Activated naive CD4-positive, alpha-beta T cell treated with anti-CD3 and anti-CD28 coated beads, Interleukin-2, amount 50 U/mL, for 16 hours (primary cell): ENCODE measurements around the gene RANGRF.

ENCODE experiments used
- DNase-seq: peaks from one replicate; pipeline ENCODE4 v3.0.0-alpha.2; 2020

The RANGRF gene

GRCh38 chr17:8314797-8315763 is 26.6 kb downstream of the RANGRF start:
- DNase-seq, result no peak

DNA sequence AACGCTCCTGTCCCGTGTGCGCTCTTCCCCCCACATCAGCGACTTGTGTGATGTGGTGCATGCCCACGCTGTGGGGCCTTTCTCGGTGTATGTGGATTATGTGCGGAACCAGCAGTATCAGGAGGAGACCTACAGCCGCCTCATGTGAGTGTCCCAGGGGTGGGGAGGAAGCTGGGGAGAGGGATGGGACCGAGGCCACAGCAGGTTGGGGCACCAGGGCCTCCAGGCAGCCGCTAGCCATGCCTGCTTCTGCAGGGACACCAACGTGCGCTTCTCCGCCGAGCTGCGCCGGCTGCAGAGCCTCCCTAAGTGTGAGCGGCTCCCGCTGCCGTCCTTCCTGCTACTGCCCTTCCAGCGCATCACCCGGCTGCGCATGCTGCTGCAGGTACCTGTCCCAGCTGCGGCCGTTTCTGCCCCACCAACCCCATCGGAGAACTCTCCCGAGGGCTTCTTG is 27.3 kb downstream of the RANGRF start:
- DNase-seq, result no peak

GRCh38 chr17:8318010-8318935 is 29.8 kb downstream of the RANGRF start:
- no peak for DNase-seq

DNA sequence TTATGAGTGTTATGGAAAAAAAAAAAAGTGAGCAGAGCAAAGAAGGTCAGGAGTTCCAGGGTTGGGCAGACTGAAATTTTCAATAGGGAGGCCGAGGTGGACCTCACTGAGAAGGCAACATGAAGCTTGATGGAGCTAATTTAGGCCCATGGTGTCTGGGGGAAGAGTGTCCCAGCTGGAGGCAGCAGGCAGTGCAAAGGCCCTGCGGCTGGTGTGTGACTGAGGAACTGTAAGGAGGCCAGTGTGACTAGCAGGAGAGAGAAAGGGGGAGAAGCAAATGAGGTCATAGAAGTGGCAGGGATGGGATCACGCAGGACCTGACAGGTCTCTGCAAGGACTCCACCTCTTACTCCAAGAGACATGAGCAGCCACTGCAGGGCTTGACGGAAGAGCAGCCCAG is 31.8 kb downstream of the RANGRF start:
- DNase-seq, result no peak

- no peak for DNase-seq
Measured at GRCh38 chr17:8320990-8321389, 32.5 kb downstream of the RANGRF start.

GRCh38 chr17:8322061-8322460 is 33.6 kb downstream of the RANGRF start:
- DNase-seq, result no peak

GRCh38 chr17:8324132-8324531 is 35.7 kb downstream of the RANGRF start:
- no peak for DNase-seq

DNA sequence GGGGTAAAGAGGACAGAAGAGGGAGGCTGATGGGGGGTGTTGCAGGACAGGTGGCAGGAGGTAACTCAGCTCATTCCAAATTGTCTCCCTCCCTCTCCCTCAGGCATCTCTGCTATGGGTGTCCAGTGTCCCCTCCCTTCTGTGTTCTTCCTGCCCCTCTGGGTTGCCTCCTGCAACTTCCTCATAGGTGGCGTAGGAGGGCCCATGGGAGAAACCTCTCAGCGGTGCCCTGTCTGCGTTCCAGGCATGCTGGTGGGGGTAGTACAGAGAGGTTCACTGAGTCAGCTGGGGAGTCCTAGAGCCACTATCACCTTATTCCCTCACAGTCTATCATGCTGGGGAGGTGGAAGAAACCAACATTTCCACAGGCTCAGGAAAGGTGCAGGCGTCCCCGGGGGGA is 36.5 kb downstream of the RANGRF start:
- no peak for DNase-seq

DNA sequence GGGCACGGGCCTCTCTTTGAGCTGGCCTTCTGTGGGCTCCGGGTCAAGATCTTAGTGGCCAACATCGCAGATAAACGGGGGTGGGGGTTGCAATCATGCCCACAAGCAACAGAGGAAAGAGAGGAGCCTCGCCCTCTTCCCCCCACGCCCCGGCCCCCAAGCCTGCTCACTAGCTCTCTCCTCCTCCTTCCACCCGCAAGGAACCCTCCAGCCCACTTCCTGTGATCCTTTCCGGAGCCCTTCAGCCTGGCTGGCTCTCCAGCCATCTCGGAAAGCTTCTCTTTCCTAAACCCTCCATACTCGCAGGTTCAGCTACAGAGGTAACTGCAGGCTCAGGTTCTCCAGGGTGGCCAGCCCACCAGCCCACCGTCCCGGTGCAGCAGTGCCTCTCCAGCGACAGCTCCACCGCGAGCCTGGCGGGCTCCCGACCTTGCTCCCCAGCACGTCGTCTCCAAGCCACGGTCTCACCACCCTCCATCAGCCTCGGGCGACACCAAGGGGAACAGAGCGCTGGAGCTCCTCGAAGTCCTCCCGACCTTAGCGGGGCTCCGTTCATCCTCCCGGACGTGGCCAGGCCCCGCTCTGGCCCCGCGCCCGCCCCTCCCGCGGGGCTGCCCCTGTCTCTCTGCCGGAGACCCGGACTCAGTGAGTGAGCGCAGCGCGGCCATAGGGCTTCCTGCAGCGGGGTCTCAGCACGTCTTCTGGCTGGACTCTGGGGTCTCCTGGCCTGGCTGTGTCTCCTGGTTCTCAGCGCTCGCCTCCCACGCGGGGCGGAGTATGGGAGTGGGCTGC is 38.2 kb downstream of the RANGRF start:
- peak; percentile 27 for DNase-seq

DNA sequence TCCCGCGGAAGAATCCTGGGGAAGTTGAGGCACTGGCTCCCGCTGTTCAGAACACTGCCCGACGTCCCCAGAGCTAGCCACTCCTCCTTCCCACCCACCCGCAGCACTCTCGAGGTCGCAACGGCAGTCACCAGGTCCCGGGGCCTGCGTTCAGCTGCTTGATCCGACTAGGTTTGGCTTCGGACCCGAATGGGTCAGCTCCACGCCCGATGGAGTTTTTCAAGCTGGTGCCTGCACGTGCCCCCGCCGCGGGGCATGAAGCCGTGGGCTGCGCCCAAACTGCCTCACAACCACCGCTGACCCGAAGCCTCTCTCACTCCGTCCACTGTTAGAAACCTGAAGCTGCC is 38.8 kb downstream of the RANGRF start:
- DNase-seq, result no peak

DNA sequence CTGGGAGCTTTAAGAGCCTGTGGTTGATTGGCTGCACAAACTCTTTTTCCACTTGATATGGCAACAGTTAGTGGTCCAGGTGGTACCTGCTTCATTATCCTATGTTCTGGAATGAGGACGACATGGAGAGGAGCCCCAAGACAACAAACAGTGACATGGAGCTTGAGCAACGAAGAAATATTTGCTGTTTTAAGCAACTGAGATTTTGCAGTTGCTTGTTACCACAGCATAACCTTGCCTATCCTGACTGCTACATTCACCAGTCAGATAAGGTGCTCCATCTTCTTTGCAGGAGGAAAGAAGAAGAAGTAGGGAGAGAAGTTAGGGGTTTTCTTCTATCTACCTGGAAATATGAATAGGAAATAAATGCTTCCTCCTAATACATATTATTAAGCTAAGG is 43.7 kb downstream of the RANGRF start:
- DNase-seq, result no peak

GRCh38 chr17:8332688-8333087 is 44.2 kb downstream of the RANGRF start:
- DNase-seq, result no peak

DNA sequence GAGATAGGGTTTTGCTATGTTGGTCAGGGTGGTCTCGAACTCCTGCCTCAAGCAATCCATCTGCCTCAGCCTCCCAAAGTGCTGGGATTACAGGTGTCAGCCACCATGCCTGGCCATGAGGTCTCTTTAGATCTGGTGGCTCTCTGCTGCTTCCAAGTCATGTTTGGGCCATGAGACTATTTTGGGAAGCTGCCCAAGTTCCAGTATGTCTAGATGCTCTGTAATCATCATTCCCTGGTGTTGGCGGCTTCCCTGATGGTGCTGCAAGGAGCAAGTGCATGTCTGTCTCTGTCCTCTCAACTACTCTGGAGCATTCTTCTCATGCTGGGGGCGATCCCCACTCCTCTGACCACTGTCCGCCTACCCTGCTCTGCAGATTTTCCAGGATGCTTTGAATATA is 44.8 kb downstream of the RANGRF start:
- no peak for DNase-seq

GRCh38 chr17:8337802-8338752 is 49.6 kb downstream of the RANGRF start:
- DNase-seq, result no peak

DNA sequence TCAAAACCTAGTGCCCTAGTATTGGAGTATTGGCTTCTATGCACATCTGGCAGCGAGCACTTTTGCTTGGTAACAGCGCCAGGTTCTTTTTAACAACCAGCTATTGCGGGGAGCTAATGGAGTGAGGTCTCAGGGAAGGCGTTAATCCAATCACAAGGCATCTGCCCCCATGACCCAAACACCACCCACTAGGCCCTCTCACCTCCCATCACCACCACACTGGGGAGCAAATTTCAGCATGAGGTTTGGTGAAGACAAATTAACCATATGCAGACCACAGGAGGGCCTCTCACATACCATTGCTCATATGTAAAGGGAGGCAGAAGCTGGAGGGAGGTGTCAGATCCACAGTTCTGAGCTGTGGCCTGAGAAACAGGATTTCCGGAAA is 50.3 kb downstream of the RANGRF start:
- DNase-seq, result no peak

DNA sequence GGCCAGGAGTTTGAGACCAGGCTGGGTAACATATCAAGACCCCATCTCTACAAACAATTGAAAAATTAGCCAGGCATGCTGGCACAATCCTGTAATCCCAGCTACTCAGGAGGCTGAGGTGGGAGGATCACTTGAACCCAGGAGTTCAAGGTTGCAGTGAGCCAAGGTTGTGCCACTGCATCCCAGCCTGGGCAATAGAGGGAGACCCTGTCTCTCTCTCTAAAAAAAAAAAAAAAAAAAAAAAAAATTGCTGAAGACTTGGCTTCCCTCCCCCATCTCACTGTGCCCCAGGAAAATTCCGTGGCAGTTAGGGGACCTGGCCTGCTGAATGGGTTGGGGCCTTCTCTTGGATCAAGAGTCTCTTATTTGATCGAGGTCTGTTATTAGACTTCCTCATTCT is 51.1 kb downstream of the RANGRF start, which contains the start of gene ODF4:
ODF4 (plus strand) TSS at position 301 of the 400 bp plus-strand sequence. CDS start 212 bp downstream, outside the sequence.
- no peak for DNase-seq
